Cerebellar nuclear complex (tissue), 1 donor: ENCODE data around the gene MEF2B.
"Not testable (repeated sequence)": the region's sequence is repeated elsewhere in the genome, so short reads cannot be mapped to it uniquely, and the experiment has no call there.

ENCODE experiments used
- DNase-seq, 2 experiments: peaks; one replicate each; lab custom pipeline; 2025; lab: John Stamatoyannopoulos, UW

Gene MEF2B

GRCh38 chr19:19192910-19193423, 22.9 kb upstream of the MEF2B start:
- no peak for DNase-seq

GRCh38 chr19:19192078-19192882, 22.2 kb upstream of the MEF2B start, which contains the start of the genes BORCS8 and RFXANK:
Gene BORCS8 (minus strand): TSS chr19:19192152. CDS start chr19:19192117, 35 bp downstream.
Gene RFXANK (plus strand): TSS chr19:19192258. CDS start chr19:19193947, 1,689 bp downstream.
- peak; percentile 96 to 98 for DNase-seq

GRCh38 chr19:19191768-19192077, 21.7 kb upstream of the MEF2B start:
- no peak for DNase-seq

- DNase-seq = no peak
Measured at GRCh38 chr19:19186742-19187141, 16.7 kb upstream of the MEF2B start.

GRCh38 chr19:19185853-19186740, 16.0 kb upstream of the MEF2B start:
- no peak for DNase-seq

- no peak for DNase-seq
Measured at GRCh38 chr19:19181488-19181998, 11.5 kb upstream of the MEF2B start.

- DNase-seq = no peak
Measured at GRCh38 chr19:19179548-19180441, 9.7 kb upstream of the MEF2B start.

- DNase-seq = no peak
Measured at GRCh38 chr19:19176950-19177349, 6.9 kb upstream of the MEF2B start.

GRCh38 chr19:19173243-19173642, 3.2 kb upstream of the MEF2B start:
- DNase-seq = not testable (repeated sequence)

- DNase-seq = no peak
Measured at GRCh38 chr19:19171821-19172532, 1.9 kb upstream of the MEF2B start.

GRCh38 chr19:19170873-19171672, 1.0 kb upstream of the MEF2B start:
- no peak for DNase-seq

GRCh38 chr19:19169236-19170052, 619 bp downstream of the MEF2B start:
- no peak for DNase-seq

- no peak for DNase-seq
Measured at GRCh38 chr19:19167612-19168011, 2.5 kb downstream of the MEF2B start.

- no peak for DNase-seq
Measured at GRCh38 chr19:19165396-19165795, 4.7 kb downstream of the MEF2B start.

- no peak for DNase-seq
Measured at GRCh38 chr19:19162495-19162894, 7.6 kb downstream of the MEF2B start.

- no peak for DNase-seq
Measured at GRCh38 chr19:19160461-19161035, 9.5 kb downstream of the MEF2B start.

- no peak for DNase-seq
Measured at GRCh38 chr19:19159534-19159933, 10.5 kb downstream of the MEF2B start.

- DNase-seq = no peak
Measured at GRCh38 chr19:19157808-19158207, 12.3 kb downstream of the MEF2B start.
